Effector memory CD4-positive, alpha-beta T cell (primary cell): ENCODE data around the gene KRT33B.
"Not testable (repeated sequence)": the region's sequence is repeated elsewhere in the genome, so short reads cannot be mapped to it uniquely, and the experiment has no call there.

ENCODE experiments used
- DNase-seq, 3 donors: peaks; one replicate each; pipeline ENCODE4 v3.0.0-alpha.2; 2020
- H3K27ac ChIP-seq: 2 replicates; pipeline ENCODE4 v1.7.0; 2013; ENCODE audit warnings: mild to moderate bottlenecking, low read length, moderate library complexity; ENCODE audit not compliant: insufficient read depth, poor library complexity, severe bottlenecking
- H3K27me3 ChIP-seq: replicated peaks from 2 replicates; pipeline ENCODE4 v1.7.0; 2013; ENCODE audit warnings: mild to moderate bottlenecking, low read length; ENCODE audit not compliant: insufficient read depth, control insufficient read depth, poor library complexity, severe bottlenecking
- H3K36me3 ChIP-seq: 2 replicates; pipeline ENCODE4 v1.7.0; 2013; ENCODE audit warnings: mild to moderate bottlenecking, low read length, moderate library complexity; ENCODE audit not compliant: control insufficient read depth, insufficient read depth
- H3K4me1 ChIP-seq: 2 replicates; pipeline ENCODE4 v1.7.0; 2013; ENCODE audit warnings: low read length, mild to moderate bottlenecking; ENCODE audit not compliant: control insufficient read depth, insufficient read depth, poor library complexity, severe bottlenecking
- H3K4me3 ChIP-seq: 2 replicates; pipeline ENCODE4 v1.7.0; 2013; ENCODE audit warnings: low read length, low read depth, mild to moderate bottlenecking; ENCODE audit not compliant: insufficient read depth, poor library complexity, severe bottlenecking
- H3K9me3 ChIP-seq: 2 replicates; pipeline ENCODE4 v1.7.0; 2013; ENCODE audit warnings: mild to moderate bottlenecking, low read length, moderate library complexity; ENCODE audit not compliant: control insufficient read depth

KRT33B gene

GRCh38 chr17:41395044-41395443 lies 25.4 kb upstream of the KRT33B start:
- not testable (repeated sequence) for H3K27ac ChIP-seq, H3K9me3 ChIP-seq, DNase-seq, H3K4me1 ChIP-seq, H3K4me3 ChIP-seq, H3K27me3 ChIP-seq, H3K36me3 ChIP-seq

- Histone ChIP-seq H3K36me3 (no peaks in the 10 kb centered on the region), H3K4me3 (no peak overlapping the region), H3K9me3 (no peaks in the 10 kb centered on the region), H3K4me1 (no peaks in the 10 kb centered on the region), H3K27me3 (no peaks in the 10 kb centered on the region), H3K27ac (no peak overlapping the region)
- DNase-seq, result no peak
Observed at GRCh38 chr17:41394254-41394996, 24.8 kb upstream of the KRT33B start.

DNA sequence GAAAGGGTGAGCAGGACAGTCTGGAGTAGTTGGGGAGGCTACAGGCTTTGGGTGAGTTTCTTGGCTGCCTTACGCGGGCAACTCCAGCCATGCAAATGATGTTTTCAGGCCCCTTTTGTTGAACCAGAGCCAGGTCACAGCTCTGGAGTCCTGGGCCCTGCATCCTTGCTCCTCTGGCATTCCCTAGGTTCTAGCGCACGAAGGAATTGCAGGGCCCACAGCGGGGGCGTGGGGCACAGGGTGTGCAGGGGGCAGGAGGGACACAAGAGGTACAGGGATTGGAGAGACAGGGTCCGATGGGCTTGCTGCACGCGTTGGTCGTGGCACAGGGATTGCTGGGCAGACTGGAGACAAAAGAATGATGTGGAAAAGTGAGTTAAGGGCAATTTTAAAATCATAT lies 24.2 kb upstream of the KRT33B start:
- Histone ChIP-seq H3K9me3 (no peaks in the 10 kb centered on the region), H3K4me3 (no peak overlapping the region), H3K27ac (no peak overlapping the region), H3K36me3 (no peaks in the 10 kb centered on the region), H3K4me1 (no peaks in the 10 kb centered on the region), H3K27me3 (no peaks in the 10 kb centered on the region)
- no peak for DNase-seq

DNA sequence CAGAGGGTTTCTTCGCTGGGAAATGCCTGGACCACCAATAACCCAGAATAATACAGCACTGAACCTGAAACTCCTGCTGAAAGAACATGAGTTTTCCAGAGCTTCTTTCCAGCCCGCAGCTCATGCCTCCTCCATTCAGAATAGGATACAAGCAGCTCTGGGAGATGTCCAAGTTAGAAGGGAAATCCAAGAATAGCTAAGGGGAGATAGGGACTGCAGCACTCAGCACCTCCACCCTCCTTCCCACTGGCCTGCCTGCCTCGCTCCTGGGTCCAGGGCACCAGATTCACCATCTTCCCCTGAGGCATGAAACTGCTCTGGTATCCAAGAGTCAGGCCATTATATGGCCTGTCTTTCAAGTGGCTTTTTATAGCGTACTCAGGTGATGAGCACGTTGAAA lies 23.7 kb upstream of the KRT33B start:
- no peak overlapping the region for H3K27ac ChIP-seq
- no peaks in the 10 kb centered on the region for H3K4me1 ChIP-seq
- H3K27me3 ChIP-seq, result no peaks in the 10 kb centered on the region
- DNase-seq, result no peak
- no peaks in the 10 kb centered on the region for H3K9me3 ChIP-seq
- no peak overlapping the region for H3K4me3 ChIP-seq
- no peaks in the 10 kb centered on the region for H3K36me3 ChIP-seq

DNA sequence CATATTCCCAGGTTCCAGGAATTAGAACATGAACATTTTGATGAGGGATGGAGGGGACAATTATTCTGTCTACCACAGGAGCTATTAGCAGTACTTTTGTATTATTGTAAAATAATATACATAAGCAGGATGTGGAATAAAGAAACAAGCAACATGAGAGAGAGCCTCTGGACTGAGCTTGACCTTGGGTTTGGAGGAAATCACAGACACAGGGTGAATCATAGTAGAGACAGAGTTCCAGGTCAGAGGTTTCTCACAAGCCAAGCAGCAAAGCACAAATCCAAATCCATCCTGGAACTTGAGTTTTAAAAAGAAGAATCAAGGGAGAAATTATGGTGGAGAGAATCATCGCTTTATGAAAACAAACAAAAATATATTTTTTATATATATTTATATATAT lies 22.7 kb upstream of the KRT33B start:
- Histone ChIP-seq H3K27ac (no peak overlapping the region), H3K4me3 (no peak overlapping the region), H3K36me3 (no peaks in the 10 kb centered on the region), H3K27me3 (no peaks in the 10 kb centered on the region), H3K4me1 (no peaks in the 10 kb centered on the region), H3K9me3 (no peaks in the 10 kb centered on the region)
- DNase-seq, result no peak

DNA sequence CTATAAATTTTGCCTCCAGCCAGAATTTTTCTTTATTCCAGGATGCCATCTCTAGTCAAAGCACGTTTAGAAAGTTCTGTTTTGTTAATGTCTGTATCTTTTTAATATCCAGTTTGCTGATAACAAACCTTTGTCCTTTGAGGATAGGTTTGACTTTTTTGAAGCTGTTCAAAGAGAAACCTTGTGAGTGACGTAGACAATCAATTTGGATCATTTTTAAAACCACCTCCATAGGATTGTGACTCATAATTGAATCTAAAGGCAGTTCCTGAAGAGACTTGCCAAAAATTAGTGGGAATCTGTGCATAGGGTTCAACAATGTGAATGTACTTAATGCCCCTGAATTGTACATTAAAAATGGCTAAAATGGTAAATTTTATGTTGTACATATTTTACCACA lies 21.9 kb upstream of the KRT33B start:
- DNase-seq, result no peak
- Histone ChIP-seq H3K36me3 (no peaks in the 10 kb centered on the region), H3K27ac (no peak overlapping the region), H3K4me3 (no peak overlapping the region), H3K9me3 (no peaks in the 10 kb centered on the region), H3K27me3 (no peaks in the 10 kb centered on the region), H3K4me1 (no peaks in the 10 kb centered on the region)

- H3K27me3 ChIP-seq, result no peaks in the 10 kb centered on the region
- H3K27ac ChIP-seq, result no peak overlapping the region
- DNase-seq, result no peak
- no peaks in the 10 kb centered on the region for H3K9me3 ChIP-seq
- H3K4me3 ChIP-seq, result no peak overlapping the region
- no peaks in the 10 kb centered on the region for H3K4me1 ChIP-seq
- H3K36me3 ChIP-seq, result no peaks in the 10 kb centered on the region
Observed at GRCh38 chr17:41390411-41390938, 20.9 kb upstream of the KRT33B start.

DNA sequence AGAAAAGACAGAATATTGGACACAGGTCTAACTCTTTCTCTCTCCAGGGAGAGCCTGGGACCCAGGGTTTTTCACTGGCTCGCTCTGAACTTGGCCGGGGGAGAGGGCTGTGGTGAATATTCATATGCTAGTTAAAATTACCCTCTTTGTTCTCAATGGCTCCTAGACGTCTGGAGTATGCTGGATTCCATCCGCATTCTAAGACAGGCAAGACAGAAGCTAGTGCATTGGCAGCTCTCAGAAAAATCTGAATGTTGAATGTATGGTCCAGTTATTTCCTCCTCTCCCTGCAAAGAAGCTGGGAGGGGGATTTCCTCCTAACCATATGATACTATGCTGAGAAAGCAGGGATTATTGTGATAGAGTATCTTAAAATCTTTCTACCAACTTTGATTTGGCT lies 18.1 kb upstream of the KRT33B start:
- no peaks in the 10 kb centered on the region for H3K4me1 ChIP-seq
- H3K27me3 ChIP-seq, result no peaks in the 10 kb centered on the region
- no peaks in the 10 kb centered on the region for H3K36me3 ChIP-seq
- no peak overlapping the region for H3K27ac ChIP-seq
- H3K4me3 ChIP-seq, result no peak overlapping the region
- no peaks in the 10 kb centered on the region for H3K9me3 ChIP-seq
- no peak for DNase-seq

DNA sequence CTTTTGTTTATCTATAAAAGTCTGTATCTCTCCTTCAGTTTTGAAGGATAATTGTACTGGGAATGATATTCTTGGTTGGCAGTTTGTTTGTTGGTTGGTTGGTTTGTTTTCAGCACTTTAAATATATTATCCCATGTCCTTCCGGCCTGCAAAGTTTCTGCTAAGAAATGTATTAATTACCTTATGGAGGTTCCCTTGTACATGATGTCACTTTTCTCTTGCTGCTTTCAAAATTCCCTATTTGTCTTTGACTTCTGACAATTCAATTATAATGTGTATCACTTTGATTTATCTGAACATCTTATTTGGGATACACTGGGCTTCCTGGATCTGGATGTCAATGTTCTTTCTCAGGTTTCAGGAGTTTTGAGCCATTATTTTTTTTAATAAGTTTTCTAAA lies 16.6 kb upstream of the KRT33B start:
- H3K4me3 ChIP-seq, result no peak overlapping the region
- no peak for DNase-seq
- H3K36me3 ChIP-seq, result no peaks in the 10 kb centered on the region
- no peaks in the 10 kb centered on the region for H3K27me3 ChIP-seq
- no peaks in the 10 kb centered on the region for H3K9me3 ChIP-seq
- H3K4me1 ChIP-seq, result no peaks in the 10 kb centered on the region
- H3K27ac ChIP-seq, result no peak overlapping the region

DNA sequence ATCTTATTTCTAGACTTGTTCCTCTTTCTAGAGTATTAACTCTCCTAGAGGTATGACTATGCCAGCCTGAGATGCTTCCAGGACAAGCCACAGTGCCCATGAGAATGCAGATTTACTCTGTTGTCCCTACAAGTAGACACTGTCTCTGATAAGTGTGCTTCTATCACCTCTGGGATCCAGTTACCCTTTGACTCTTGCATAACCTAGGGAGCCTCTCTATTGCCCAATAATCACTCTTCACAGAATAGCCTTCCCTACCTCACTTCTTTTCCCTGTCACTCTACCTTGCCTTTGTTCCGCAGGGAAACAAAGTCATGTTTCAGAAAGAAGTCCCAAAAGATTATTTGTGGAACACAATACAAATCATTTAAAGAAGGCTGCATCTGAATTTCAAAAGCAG lies 14.1 kb upstream of the KRT33B start:
- H3K9me3 ChIP-seq, result no peaks in the 10 kb centered on the region
- no peaks in the 10 kb centered on the region for H3K27me3 ChIP-seq
- no peaks in the 10 kb centered on the region for H3K36me3 ChIP-seq
- no peak for DNase-seq
- H3K27ac ChIP-seq, result no peak overlapping the region
- H3K4me3 ChIP-seq, result no peak overlapping the region
- no peaks in the 10 kb centered on the region for H3K4me1 ChIP-seq
